ENCODE results near the gene VWA5B2. TPM values are rescaled to one million over a fixed set of nuclear protein-coding genes. Genes with fewer than 3 reads are reported as not detected.

VWA5B2 gene
- total and polyA plus RNA-seq, 2 of the 13 experiments (the other 11 are each of a cell fraction or from before 2014, with no cell fraction given) = 0.03 to 0.04 TPM

- TF ChIP-seq NR3C1 (CRISPR knock-in tag; IDR thresholded peaks at IDR 0.05) (no peak), SIX1 (CRISPR knock-in tag; IDR thresholded peaks at IDR 0.05; ENCODE audit: borderline replicate concordance) (no peak), ZNF724P (CRISPR knock-in tag; IDR thresholded peaks at IDR 0.05; ENCODE audit: borderline replicate concordance) (no peak; the same call in 1 of the 2 replicates), NBN (conservative IDR thresholded peaks at IDR 0.05) (no peak), ZNF629 (CRISPR knock-in tag; conservative IDR thresholded peaks at IDR 0.05) (peak; percentile 38), HMG20A (CRISPR knock-in tag; IDR thresholded peaks at IDR 0.05; ENCODE audit: borderline replicate concordance) (0 out of 2 replicates have a peak, but pooled peaks have one; percentile 7), ZNF224 (CRISPR knock-in tag; IDR thresholded peaks at IDR 0.05) (0 out of 2 replicates have a peak, but pooled peaks have one; percentile 21), TAF15 (IDR thresholded peaks at IDR 0.05; ENCODE audit: low read depth, low read length, poor library complexity, severe bottlenecking) (peak; percentile 81), ZNF274 (CRISPR knock-in tag; IDR thresholded peaks at IDR 0.05) (peak; percentile 70; the same call in 1 of the 2 replicates), ZNF589 (CRISPR knock-in tag; conservative IDR thresholded peaks at IDR 0.05) (peak; percentile 80), HOXA7 (CRISPR knock-in tag; IDR thresholded peaks at IDR 0.05) (no peak), KDM1A (CRISPR knock-in tag; IDR thresholded peaks at IDR 0.05) (no peak), ZNF275 (CRISPR knock-in tag; IDR thresholded peaks at IDR 0.05; ENCODE audit: borderline replicate concordance) (0 out of 2 replicates have a peak, but pooled peaks have one; percentile 47), NFAT5 (CRISPR knock-in tag; IDR thresholded peaks at IDR 0.05) (0 out of 2 replicates have a peak, but pooled peaks have one; percentile 65), ZNF33A (CRISPR knock-in tag; IDR thresholded peaks at IDR 0.05; ENCODE audit: borderline replicate concordance) (no peak), GTF3A (CRISPR knock-in tag; conservative IDR thresholded peaks at IDR 0.05) (0 out of 2 replicates have a peak, but pooled peaks have one; percentile 77), ZNF678 (CRISPR knock-in tag; IDR thresholded peaks at IDR 0.05) (no peak), FOXK1 (CRISPR knock-in tag; IDR thresholded peaks at IDR 0.05; ENCODE audit: borderline replicate concordance, low read depth) (peak; percentile 88; the same call in 1 of the 2 replicates)
- TF ChIP-seq, protein P1, sequence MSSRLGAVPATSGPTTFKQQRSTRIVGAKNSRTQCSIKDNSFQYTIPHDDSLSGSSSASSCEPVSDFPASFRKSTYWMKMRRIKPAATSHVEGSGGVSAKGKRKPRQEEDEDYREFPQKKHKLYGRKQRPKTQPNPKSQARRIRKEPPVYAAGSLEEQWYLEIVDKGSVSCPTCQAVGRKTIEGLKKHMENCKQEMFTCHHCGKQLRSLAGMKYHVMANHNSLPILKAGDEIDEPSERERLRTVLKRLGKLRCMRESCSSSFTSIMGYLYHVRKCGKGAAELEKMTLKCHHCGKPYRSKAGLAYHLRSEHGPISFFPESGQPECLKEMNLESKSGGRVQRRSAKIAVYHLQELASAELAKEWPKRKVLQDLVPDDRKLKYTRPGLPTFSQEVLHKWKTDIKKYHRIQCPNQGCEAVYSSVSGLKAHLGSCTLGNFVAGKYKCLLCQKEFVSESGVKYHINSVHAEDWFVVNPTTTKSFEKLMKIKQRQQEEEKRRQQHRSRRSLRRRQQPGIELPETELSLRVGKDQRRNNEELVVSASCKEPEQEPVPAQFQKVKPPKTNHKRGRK (CRISPR knock-in tag; IDR thresholded peaks at IDR 0.05) = 0 out of 2 replicates have a peak, but pooled peaks have one; percentile 78
- TF ChIP-seq, protein P2, sequence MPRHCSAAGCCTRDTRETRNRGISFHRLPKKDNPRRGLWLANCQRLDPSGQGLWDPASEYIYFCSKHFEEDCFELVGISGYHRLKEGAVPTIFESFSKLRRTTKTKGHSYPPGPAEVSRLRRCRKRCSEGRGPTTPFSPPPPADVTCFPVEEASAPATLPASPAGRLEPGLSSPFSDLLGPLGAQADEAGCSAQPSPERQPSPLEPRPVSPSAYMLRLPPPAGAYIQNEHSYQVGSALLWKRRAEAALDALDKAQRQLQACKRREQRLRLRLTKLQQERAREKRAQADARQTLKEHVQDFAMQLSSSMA (CRISPR knock-in tag; IDR thresholded peaks at IDR 0.05) = peak; percentile 67; the same call in 1 of the 2 replicates
Observed at GRCh38 chr3:184248454-184249411, 19.3 kb downstream of the VWA5B2 start, which contains the start of gene ALG3 (continued).

Measured in HepG2 (cell line).